ENCODE measurements around the gene NUDT6. TPM values are rescaled to one million over a fixed set of nuclear protein-coding genes. Genes with fewer than 3 reads are reported as not detected.

Gene NUDT6
- total and polyA plus RNA-seq, 7 donors: 3.3 to 7.6 (median 4.0) TPM

- Histone ChIP-seq H3K27me3 (ENCODE audit: insufficient read depth in 3 of 3, low read length in 2 of 3) (no peaks in the 10 kb centered on the region), H3K4me1 (no peaks in the 10 kb centered on the region), H3K27ac (no peak overlapping the region), H3K9me3 (no peaks in the 10 kb centered on the region), H3K4me3 (no peak overlapping the region), H3K36me3 (ENCODE audit: insufficient read depth in 1 of 2, low read depth in 1 of 2) (no peaks in the 10 kb centered on the region)
- DNase-seq: no peak
- intact Hi-C loops (cut with DNase I): no loop called here
- no peak for TF ChIP-seq CTCF (IDR thresholded peaks at IDR 0.05)
- ATAC-seq: no peak
These were observed 40.8 kb upstream of the NUDT6 start for GRCh38 chr4:122963216-122963615.

GRCh38 chr4:122960611-122961000 lies 38.2 kb upstream of the NUDT6 start:
- H3K9me3 ChIP-seq: no peaks in the 10 kb centered on the region
- intact Hi-C loops (cut with DNase I): no loop called here
- no peak overlapping the region for H3K4me3 ChIP-seq
- no peaks in the 10 kb centered on the region for H3K27me3 ChIP-seq (ENCODE audit: insufficient read depth in 3 of 3, low read length in 2 of 3)
- 32 to 53% (median 44%) methylated on average over 2 of the region's 2 CpGs for WGBS, 3 donors
- DNase-seq (no peak), ATAC-seq (no peak)
- H3K4me1 ChIP-seq: no peaks in the 10 kb centered on the region
- no peak for TF ChIP-seq CTCF (IDR thresholded peaks at IDR 0.05)
- H3K27ac ChIP-seq: no peak overlapping the region
- no peaks in the 10 kb centered on the region for H3K36me3 ChIP-seq (ENCODE audit: insufficient read depth in 1 of 2, low read depth in 1 of 2)

DNA sequence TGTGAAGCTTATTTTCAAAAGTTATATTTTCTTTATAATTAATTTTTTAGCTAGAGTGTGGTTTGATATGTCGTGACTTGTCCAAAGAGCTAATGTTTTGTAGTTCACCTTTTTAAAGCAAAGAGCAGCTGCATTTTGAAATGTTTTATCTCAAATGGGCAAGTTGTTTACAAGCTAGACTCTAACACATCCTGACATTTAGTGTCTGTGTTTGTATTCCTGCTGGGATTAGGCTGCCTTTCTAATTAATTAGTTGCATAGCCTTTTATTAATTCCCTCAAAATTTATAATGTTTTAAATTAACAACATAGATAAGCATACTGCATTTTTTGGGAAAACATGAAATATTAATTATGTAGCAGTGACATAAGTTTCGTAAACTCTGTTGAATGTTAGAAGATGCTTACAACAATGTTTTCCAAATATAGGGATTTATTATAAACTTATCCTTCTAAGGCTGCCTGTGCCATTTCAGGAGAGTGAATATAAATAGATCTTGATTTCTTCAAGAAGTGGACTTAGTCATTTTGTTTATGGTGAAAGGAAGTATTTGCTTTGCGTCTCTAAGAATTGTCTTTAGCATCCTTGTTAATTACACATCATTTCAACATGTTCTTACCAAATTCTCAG lies 37.7 kb upstream of the NUDT6 start:
- Histone ChIP-seq H3K4me1 (no peaks in the 10 kb centered on the region), H3K27ac (no peak overlapping the region), H3K36me3 (ENCODE audit: insufficient read depth in 1 of 2, low read depth in 1 of 2) (no peaks in the 10 kb centered on the region), H3K4me3 (no peak overlapping the region), H3K9me3 (no peaks in the 10 kb centered on the region), H3K27me3 (ENCODE audit: insufficient read depth in 3 of 3, low read length in 2 of 3) (no peaks in the 10 kb centered on the region)
- ATAC-seq (no peak), DNase-seq (no peak)
- intact Hi-C loops (cut with DNase I): no loop called here
- no peak for TF ChIP-seq CTCF (IDR thresholded peaks at IDR 0.05)
- WGBS, 3 donors: 87 to 88% (median 87%) methylated on average over 3 of the region's 3 CpGs

DNA sequence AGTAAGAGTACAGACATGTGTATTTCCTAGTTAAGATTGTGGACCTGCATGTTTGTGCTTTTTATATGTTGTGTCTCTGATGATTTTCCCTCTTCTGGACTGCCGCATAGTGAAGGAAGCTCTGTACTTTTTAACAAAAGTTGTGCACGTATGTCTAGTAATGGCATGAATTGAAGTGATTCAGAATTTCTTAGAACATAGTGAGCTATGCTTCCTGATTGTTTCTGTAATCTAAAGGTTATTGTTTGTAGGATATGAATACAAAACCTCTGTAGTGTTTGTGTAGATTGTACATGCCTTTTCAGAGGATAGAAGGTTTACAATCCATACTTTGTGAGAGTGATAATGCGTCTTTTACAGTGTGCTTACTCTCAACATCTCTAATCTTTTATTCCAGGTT lies 37.0 kb upstream of the NUDT6 start:
- no peak overlapping the region for H3K27ac ChIP-seq
- no peak for ATAC-seq

More for the DNA sequence above, 37.0 kb upstream of the NUDT6 start:
- H3K9me3 ChIP-seq: no peaks in the 10 kb centered on the region
- no peaks in the 10 kb centered on the region for H3K4me1 ChIP-seq
- WGBS, 3 donors: 83 to 87% (median 87%) methylated on average over 3 of the region's 3 CpGs
- H3K36me3 ChIP-seq (ENCODE audit: insufficient read depth in 1 of 2, low read depth in 1 of 2): no peaks in the 10 kb centered on the region
- H3K4me3 ChIP-seq: no peak overlapping the region
- intact Hi-C loops (cut with DNase I): no loop called here
- TF ChIP-seq CTCF (IDR thresholded peaks at IDR 0.05): no peak
- no peak for DNase-seq
- no peaks in the 10 kb centered on the region for H3K27me3 ChIP-seq (ENCODE audit: insufficient read depth in 3 of 3, low read length in 2 of 3)

Data from psoas muscle (tissue), 8 donors.